ENCODE results near the gene RIMOC1. TPM values are rescaled to one million over a fixed set of nuclear protein-coding genes. Genes with fewer than 3 reads are reported as not detected.

Gene RIMOC1
- polyA plus RNA-seq, 1 donor from 2014 or later: 18.5 TPM

DNA sequence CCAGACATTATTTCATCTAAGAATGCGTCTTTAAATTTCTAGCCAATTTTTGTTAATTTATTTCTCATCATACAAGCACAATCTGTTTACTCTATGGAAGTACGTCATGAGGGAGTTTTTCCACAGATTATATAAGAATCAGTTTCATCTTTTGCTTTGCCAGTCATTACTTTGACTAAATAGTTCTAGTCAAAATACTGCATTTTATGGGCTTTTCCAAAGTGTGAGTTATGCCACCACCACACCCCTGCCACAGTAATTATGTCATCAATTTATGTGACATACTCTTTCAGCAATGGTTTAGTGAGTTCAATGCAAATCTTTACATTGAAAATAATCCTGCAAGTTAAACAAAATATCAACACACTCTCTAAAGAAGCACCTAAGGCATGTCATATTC, 2.0 kb downstream of the RIMOC1 start:
- Histone ChIP-seq H3F3A (ENCODE audit: insufficient read depth, low read length, poor library complexity, severe bottlenecking) (no peaks in the 10 kb centered on the region), H3K4me2 (ENCODE audit: low read length) (peak overlapping the region; percentile 97), H3K36me3 (ENCODE audit: insufficient read depth, low read length) (peaks cover 7% of the 10 kb centered on the region), H3K79me2 (replicated peaks; ENCODE audit: insufficient read depth, low read length) (peaks cover 39% of the 10 kb centered on the region), H2AFZ (ENCODE audit: low read depth, low read length) (no peak overlapping the region), H3K9me2 (ENCODE audit: insufficient read depth, low read length) (no peaks in the 10 kb centered on the region), H3K4me3 (ENCODE audit: low read length) (peak overlapping the region; percentile 81), H3K9me3 (ENCODE audit: low read length) (no peaks in the 10 kb centered on the region), H3K27ac (ENCODE audit: low read length) (no peak overlapping the region), H3K9ac (ENCODE audit: low read length) (no peak overlapping the region), H3K27me3 (ENCODE audit: insufficient read depth, low read depth, low read length) (no peaks in the 10 kb centered on the region), H4K20me1 (ENCODE audit: insufficient read depth) (no peaks in the 10 kb centered on the region)
- no peak for TF ChIP-seq TAF1 (IDR thresholded peaks at IDR 0.05; ENCODE audit: low read depth)
- no peak for TF ChIP-seq POLR2AphosphoS5 (IDR thresholded peaks at IDR 0.05)
- no peak for TF ChIP-seq SMC3 (conservative IDR thresholded peaks at IDR 0.05; ENCODE audit: poor library complexity)
- no peak for TF ChIP-seq EZH2 (IDR thresholded peaks at IDR 0.05; ENCODE audit: borderline replicate concordance, insufficient read depth, low read length, poor library complexity, severe bottlenecking)
- TF ChIP-seq RAD21 (conservative IDR thresholded peaks at IDR 0.05): no peak
- TF ChIP-seq MXI1 (conservative IDR thresholded peaks at IDR 0.05; ENCODE audit: poor library complexity, severe bottlenecking): no peak
- TF ChIP-seq, protein P1, sequence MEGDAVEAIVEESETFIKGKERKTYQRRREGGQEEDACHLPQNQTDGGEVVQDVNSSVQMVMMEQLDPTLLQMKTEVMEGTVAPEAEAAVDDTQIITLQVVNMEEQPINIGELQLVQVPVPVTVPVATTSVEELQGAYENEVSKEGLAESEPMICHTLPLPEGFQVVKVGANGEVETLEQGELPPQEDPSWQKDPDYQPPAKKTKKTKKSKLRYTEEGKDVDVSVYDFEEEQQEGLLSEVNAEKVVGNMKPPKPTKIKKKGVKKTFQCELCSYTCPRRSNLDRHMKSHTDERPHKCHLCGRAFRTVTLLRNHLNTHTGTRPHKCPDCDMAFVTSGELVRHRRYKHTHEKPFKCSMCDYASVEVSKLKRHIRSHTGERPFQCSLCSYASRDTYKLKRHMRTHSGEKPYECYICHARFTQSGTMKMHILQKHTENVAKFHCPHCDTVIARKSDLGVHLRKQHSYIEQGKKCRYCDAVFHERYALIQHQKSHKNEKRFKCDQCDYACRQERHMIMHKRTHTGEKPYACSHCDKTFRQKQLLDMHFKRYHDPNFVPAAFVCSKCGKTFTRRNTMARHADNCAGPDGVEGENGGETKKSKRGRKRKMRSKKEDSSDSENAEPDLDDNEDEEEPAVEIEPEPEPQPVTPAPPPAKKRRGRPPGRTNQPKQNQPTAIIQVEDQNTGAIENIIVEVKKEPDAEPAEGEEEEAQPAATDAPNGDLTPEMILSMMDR (IDR thresholded peaks at IDR 0.05; ENCODE audit: poor library complexity, severe bottlenecking): no peak
- TF ChIP-seq, protein P2, sequence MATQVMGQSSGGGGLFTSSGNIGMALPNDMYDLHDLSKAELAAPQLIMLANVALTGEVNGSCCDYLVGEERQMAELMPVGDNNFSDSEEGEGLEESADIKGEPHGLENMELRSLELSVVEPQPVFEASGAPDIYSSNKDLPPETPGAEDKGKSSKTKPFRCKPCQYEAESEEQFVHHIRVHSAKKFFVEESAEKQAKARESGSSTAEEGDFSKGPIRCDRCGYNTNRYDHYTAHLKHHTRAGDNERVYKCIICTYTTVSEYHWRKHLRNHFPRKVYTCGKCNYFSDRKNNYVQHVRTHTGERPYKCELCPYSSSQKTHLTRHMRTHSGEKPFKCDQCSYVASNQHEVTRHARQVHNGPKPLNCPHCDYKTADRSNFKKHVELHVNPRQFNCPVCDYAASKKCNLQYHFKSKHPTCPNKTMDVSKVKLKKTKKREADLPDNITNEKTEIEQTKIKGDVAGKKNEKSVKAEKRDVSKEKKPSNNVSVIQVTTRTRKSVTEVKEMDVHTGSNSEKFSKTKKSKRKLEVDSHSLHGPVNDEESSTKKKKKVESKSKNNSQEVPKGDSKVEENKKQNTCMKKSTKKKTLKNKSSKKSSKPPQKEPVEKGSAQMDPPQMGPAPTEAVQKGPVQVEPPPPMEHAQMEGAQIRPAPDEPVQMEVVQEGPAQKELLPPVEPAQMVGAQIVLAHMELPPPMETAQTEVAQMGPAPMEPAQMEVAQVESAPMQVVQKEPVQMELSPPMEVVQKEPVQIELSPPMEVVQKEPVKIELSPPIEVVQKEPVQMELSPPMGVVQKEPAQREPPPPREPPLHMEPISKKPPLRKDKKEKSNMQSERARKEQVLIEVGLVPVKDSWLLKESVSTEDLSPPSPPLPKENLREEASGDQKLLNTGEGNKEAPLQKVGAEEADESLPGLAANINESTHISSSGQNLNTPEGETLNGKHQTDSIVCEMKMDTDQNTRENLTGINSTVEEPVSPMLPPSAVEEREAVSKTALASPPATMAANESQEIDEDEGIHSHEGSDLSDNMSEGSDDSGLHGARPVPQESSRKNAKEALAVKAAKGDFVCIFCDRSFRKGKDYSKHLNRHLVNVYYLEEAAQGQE (IDR thresholded peaks at IDR 0.05; ENCODE audit: borderline replicate concordance): no peak
- TF ChIP-seq EP300 (conservative IDR thresholded peaks at IDR 0.05; ENCODE audit: poor library complexity, severe bottlenecking): no peak

DNA sequence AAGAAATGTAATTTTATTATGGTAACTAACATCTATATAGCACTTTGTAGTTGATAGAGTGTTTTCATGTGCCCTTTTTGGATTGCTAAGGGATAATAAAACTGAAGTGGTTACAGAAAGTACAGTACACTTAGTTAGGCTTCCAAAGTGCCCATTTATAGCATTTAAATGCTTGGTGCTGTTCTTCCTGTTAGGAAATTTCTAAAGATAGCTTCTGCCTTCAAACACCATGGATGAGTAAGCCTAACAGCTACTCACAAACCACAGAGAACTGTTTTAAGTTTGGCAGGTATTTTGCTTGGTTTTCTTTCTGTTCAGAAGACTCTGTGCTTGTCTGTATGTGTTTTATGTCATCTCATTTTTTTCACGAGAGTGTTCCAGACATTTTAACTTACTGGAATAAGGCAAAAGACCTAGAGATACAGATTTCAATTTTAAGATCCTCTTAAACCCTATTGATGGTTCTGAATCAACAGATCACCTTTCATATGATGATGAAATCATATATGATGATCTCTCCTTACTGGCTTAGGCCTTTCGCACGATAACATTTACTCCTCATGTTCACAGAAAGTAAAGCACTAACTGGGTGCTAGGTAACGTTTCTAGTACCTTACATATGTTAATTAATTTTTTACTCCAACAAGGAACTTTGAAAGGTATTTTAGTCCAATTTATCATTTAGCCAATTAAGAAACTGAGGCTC, 4.4 kb downstream of the RIMOC1 start:
- H4K20me1 ChIP-seq (ENCODE audit: insufficient read depth): no peaks in the 10 kb centered on the region
- no peaks in the 10 kb centered on the region for H3K9me2 ChIP-seq (ENCODE audit: insufficient read depth, low read length)
- no peak overlapping the region for H3K4me3 ChIP-seq (ENCODE audit: low read length)
- peaks cover 12% of the 10 kb centered on the region for H3K36me3 ChIP-seq (ENCODE audit: insufficient read depth, low read length)
- no peak overlapping the region for H2AFZ ChIP-seq (ENCODE audit: low read depth, low read length)
- no peak overlapping the region for H3K4me2 ChIP-seq (ENCODE audit: low read length)
- H3K27me3 ChIP-seq (ENCODE audit: insufficient read depth, low read depth, low read length): no peaks in the 10 kb centered on the region
- no peaks in the 10 kb centered on the region for H3K9me3 ChIP-seq (ENCODE audit: low read length)
- no peaks in the 10 kb centered on the region for H3F3A ChIP-seq (ENCODE audit: insufficient read depth, low read length, poor library complexity, severe bottlenecking)
- H3K9ac ChIP-seq (ENCODE audit: low read length): no peak overlapping the region
- H3K79me2 ChIP-seq (replicated peaks; ENCODE audit: insufficient read depth, low read length): peaks cover 39% of the 10 kb centered on the region
- H3K27ac ChIP-seq (ENCODE audit: low read length): no peak overlapping the region
- TF ChIP-seq RAD21 (conservative IDR thresholded peaks at IDR 0.05) (no peak), POLR2AphosphoS5 (IDR thresholded peaks at IDR 0.05) (no peak), EP300 (conservative IDR thresholded peaks at IDR 0.05; ENCODE audit: poor library complexity, severe bottlenecking) (no peak), TAF1 (IDR thresholded peaks at IDR 0.05; ENCODE audit: low read depth) (no peak), EZH2 (IDR thresholded peaks at IDR 0.05; ENCODE audit: borderline replicate concordance, insufficient read depth, low read length, poor library complexity, severe bottlenecking) (no peak), MXI1 (conservative IDR thresholded peaks at IDR 0.05; ENCODE audit: poor library complexity, severe bottlenecking) (no peak), SMC3 (conservative IDR thresholded peaks at IDR 0.05; ENCODE audit: poor library complexity) (no peak)
- TF ChIP-seq, protein P1 (IDR thresholded peaks at IDR 0.05; ENCODE audit: poor library complexity, severe bottlenecking): no peak
- TF ChIP-seq, protein P2 (IDR thresholded peaks at IDR 0.05; ENCODE audit: borderline replicate concordance): no peak

Data from neural cell (in vitro differentiated cells).